ENCODE measurements around the gene SGK1.

Gene SGK1

GRCh38 chr6:134317471-134318131 lies at the start of gene SGK1:
Gene SGK1, minus strand, starts transcription at chr6:134318112. Its CDS starts 652 bp downstream, at chr6:134317460.
- peak; percentile 35 for TF ChIP-seq CTCF (IDR thresholded peaks at IDR 0.05; ENCODE audit: low read depth, low read length, missing control alignments)
- Histone ChIP-seq H3K4me3 (ENCODE audit: low read depth, low read length) (peak within 1 kb of the TSS; percentile 76), H3K36me3 (replicated peaks) (no peaks in the 10 kb centered on the region), H3K27me3 (replicated peaks) (no peaks in the 10 kb centered on the region), H3K27ac (no peak within 1 kb of the TSS)
- DNase-seq = peak; percentile 46
- in situ Hi-C loops (cut with HindIII; ENCODE audit: low pct_ligation_motif_present, low sequenced_read_pairs) = no loop called here

GRCh38 chr6:134363323-134364039 lies 45.6 kb upstream of the SGK1 start:
- peak overlapping the region; percentile 75 for H3K27ac ChIP-seq

GRCh38 chr6:134361011-134361410 lies 43.1 kb upstream of the SGK1 start:
- no peak overlapping the region for H3K4me3 ChIP-seq (ENCODE audit: low read depth, low read length)
- no peaks in the 10 kb centered on the region for H3K27me3 ChIP-seq (replicated peaks)
- in situ Hi-C loops (cut with HindIII; ENCODE audit: low pct_ligation_motif_present, low sequenced_read_pairs) = no loop called here
- no peak for DNase-seq
- no peak for TF ChIP-seq CTCF (IDR thresholded peaks at IDR 0.05; ENCODE audit: low read depth, low read length, missing control alignments)
- no peaks in the 10 kb centered on the region for H3K36me3 ChIP-seq (replicated peaks)
- H3K27ac ChIP-seq = no peak overlapping the region

More at GRCh38 chr6:134363323-134364039, 45.6 kb upstream of the SGK1 start:
- in situ Hi-C loops (cut with HindIII; ENCODE audit: low pct_ligation_motif_present, low sequenced_read_pairs) = no loop called here
- TF ChIP-seq CTCF (IDR thresholded peaks at IDR 0.05; ENCODE audit: low read depth, low read length, missing control alignments) = no peak
- H3K36me3 ChIP-seq (replicated peaks) = no peaks in the 10 kb centered on the region
- peak; percentile 94 for DNase-seq
- H3K27me3 ChIP-seq (replicated peaks) = no peaks in the 10 kb centered on the region
- no peak overlapping the region for H3K4me3 ChIP-seq (ENCODE audit: low read depth, low read length)

- Histone ChIP-seq H3K36me3 (replicated peaks) (no peaks in the 10 kb centered on the region), H3K27me3 (replicated peaks) (no peaks in the 10 kb centered on the region), H3K4me3 (ENCODE audit: low read depth, low read length) (no peak overlapping the region), H3K27ac (no peak overlapping the region)
- TF ChIP-seq CTCF (IDR thresholded peaks at IDR 0.05; ENCODE audit: low read depth, low read length, missing control alignments) = no peak
- in situ Hi-C loops (cut with HindIII; ENCODE audit: low pct_ligation_motif_present, low sequenced_read_pairs) = no loop called here
- DNase-seq = no peak
Observed at GRCh38 chr6:134359302-134359701, 41.4 kb upstream of the SGK1 start.

GRCh38 chr6:134358320-134358719 lies 40.4 kb upstream of the SGK1 start:
- Histone ChIP-seq H3K27ac (peak overlapping the region; percentile 86), H3K36me3 (replicated peaks) (no peaks in the 10 kb centered on the region), H3K27me3 (replicated peaks) (no peaks in the 10 kb centered on the region), H3K4me3 (ENCODE audit: low read depth, low read length) (no peak overlapping the region)
- peak; percentile 82 for DNase-seq
- no peak for TF ChIP-seq CTCF (IDR thresholded peaks at IDR 0.05; ENCODE audit: low read depth, low read length, missing control alignments)
- in situ Hi-C loops (cut with HindIII; ENCODE audit: low pct_ligation_motif_present, low sequenced_read_pairs) = no loop called here
